ENCODE results near the gene PLK3.
A peak's percentile ranks its signal among the peaks of the same experiment; 100 is the strongest.
"Not testable (repeated sequence)": the region's sequence is repeated elsewhere in the genome, so short reads cannot be mapped to it uniquely, and the experiment has no call there.

PLK3 gene

GRCh38 chr1:44829506-44830384 is 29.6 kb downstream of the PLK3 start:
- no peak for DNase-seq

DNA sequence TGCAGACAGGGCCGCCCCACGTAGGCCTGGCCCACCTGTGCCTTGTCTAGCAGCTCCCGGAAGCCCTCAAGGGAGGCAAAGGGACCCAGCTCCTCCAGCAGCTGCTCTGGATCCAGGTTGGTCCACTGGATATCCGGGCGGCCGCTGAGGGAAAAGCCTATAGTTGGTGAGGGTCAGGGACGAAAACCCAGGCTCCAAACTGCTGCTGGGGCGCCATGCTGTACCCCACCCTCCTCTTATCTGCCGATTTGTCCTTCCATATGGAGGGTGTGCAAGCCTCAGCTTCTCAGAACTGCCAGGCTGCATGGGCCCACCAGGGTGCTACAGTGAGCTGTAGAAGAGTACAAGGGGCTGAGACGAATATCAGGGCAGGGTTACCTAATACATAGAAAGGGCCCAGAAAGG is 30.7 kb downstream of the PLK3 start:
- no peak for DNase-seq

DNA sequence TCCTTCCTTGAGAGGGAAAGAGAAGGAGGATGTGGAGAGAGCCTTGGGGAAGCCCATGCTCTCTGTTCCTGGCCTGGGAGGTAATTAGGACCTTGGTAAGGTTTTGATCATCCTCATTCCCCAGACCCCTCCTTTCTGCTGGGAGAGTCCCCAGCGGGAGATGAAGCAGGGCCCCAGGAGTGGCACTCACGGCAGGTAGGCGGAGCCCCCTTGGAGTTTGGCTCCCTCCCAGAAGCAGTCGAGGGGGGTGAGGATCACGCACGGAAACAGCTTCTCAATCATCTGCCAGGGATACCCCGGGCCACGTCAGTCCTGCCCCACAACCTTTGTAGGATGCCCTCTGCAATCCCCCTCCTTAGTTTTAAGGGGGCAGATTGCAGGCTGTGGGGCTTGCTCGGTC is 31.3 kb downstream of the PLK3 start:
- DNase-seq, result no peak

DNA sequence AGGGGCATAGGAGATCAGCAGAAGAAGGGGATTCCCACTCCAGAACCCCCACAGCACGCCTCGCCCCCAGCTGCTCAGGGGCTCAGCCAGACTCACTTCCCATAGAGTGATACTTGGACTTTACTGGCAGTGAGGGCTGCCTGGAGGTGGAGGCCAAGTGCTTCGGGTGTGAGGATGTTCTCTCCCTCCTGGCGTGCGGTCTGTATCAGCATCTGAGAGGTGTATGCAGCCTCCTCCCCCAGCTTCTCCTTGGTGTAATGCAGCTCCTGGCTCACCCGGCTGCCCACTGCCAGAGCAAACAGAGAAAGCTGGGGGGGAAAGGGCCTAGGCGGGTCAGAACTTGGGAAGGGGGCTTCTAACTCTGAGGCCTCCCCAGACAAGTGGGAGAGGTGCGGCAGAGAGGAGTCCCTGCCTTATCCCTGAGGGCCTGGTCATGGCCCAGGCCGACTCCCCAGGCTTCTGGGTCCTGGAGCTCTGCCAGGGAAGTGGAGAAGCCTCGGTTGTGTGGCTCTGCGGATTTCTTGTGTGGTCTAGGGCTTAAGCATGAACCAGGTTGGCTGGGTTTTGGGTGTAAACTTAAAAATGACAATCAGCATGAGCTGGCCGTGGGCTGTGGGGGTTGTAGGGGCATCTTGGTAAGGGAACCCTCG is 32.0 kb downstream of the PLK3 start:
- DNase-seq, result no peak

DNA sequence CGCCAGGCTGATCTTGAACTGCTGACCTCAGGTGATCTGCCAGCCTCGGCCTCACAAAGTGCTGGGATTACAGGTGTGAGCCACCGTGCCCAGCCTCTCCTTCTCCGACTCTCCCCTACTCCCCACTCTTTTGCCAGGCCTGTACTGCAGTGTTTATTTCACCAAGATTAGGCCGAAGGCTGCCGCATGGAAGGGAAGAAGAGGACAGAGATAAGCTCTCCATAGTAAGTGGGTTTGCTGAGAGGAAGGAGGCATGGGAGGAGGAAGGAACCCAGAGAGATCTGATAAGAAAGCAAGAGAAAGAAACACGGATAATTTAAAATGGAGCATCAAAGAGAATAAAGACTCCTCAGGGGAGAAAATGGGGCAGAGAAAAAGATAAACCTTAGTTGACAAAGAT is 34.2 kb downstream of the PLK3 start:
- DNase-seq, result no peak

GRCh38 chr1:44835738-44836675 is 35.8 kb downstream of the PLK3 start:
- DNase-seq, result peak; percentile 50 to 74

DNA sequence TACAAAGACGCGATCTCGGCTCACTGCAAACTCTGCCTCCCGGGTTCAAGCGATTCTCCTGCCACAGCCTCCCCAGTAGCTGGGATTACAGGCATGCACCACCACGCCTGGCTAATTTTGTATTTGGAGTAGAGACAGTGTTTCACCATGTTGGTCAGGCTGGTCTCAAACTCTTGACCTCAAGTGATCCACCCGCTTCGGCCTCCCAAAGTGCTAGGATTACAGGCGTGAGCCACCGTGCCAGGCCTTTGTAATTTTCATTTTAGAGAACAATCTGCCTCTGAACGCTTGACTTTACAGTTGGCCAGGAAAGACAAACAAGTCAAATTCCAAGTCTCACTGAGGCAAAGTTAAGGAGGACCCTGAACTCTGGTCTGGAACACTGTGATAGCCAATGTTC is 38.1 kb downstream of the PLK3 start:
- DNase-seq, result not testable (repeated sequence)

DNA sequence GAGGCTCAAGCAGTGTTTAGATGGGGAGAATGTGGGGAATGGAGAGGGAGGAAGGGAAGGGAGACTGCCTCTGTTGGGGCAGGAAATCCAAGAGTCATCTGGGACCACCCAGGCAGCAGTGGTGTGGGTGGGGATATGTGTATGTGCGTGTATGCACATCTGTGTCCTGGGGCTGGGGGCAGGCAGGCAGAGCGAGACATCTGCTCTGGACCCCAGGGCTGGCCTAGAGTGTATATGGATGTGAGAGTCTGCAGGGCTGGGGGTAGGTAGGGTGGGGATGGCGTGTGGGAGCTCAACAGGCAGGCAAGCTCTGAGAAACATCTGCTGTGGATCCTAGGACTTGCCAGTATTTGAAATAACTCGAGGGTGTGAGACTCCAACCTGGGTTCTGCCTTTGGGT is 39.4 kb downstream of the PLK3 start:
- DNase-seq, result no peak

- no peak for DNase-seq
These were observed 42.3 kb downstream of the PLK3 start for GRCh38 chr1:44842486-44842861.

- DNase-seq, result peak; percentile 48 to 76
These were observed 42.9 kb downstream of the PLK3 start, which contains the start of gene PTCH2 for GRCh38 chr1:44842862-44843655. PTCH2 (minus strand) TSS chr1:44843253; CDS start chr1:44842932, 321 bp downstream.

GRCh38 chr1:44846985-44847384 is 46.8 kb downstream of the PLK3 start:
- no peak for DNase-seq

DNA sequence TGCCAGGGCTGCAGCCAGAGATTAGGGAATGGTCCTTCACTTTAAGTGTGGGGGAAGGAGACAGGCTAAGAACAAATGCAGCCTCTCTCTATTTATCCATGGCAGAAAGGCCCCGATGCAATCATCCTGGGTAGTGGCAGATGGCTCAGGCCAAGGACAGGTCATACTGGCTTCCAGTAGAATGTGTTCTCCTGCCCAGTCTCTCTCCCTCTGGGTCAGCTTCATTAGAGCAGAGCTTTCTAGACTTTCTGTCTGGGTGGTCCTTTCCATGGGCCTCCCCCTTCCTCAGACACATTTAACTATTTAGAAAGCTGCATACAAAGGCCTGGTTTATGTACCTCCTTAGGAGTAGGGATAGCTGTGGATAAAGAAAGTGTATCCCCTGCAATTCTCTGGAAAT is 47.7 kb downstream of the PLK3 start:
- DNase-seq, result no peak

DNA sequence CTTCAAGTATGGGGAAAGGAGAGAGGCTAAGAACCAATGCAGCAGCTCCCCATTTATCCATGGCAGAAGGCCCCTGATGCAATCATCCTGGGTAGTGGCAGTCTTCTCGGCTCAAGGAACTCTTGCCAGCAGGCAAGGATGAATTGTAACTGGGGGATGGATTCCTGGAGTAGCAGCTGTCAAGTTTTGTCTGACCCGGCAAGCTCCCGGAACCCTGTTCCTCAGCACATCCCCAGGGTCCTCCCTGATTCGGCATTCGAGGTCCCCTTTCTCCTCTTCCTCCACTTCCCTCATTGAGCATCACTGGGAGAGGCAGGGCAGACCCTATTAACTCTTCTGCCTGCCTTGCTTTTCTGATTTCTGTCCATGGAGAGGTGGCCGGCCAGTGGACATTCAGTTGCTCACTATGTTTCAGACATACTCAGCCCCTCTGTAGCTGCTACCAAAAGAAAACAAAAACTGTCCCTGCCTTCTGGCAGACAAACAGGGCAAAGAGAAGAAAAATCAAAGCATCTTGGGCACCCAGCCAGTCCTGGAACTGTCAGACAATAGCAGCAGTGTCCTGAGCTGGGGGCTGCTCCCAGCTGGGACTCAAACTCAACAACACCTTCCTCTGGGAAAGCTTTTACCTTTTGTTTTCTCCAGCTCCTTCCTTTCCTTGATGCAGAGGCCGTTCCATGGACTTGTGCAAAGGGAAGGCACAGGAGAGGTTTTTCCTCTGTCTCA is 48.4 kb downstream of the PLK3 start:
- DNase-seq, result no peak

- DNase-seq, result no peak
These were observed 49.5 kb downstream of the PLK3 start for GRCh38 chr1:44849575-44850132.

DNA sequence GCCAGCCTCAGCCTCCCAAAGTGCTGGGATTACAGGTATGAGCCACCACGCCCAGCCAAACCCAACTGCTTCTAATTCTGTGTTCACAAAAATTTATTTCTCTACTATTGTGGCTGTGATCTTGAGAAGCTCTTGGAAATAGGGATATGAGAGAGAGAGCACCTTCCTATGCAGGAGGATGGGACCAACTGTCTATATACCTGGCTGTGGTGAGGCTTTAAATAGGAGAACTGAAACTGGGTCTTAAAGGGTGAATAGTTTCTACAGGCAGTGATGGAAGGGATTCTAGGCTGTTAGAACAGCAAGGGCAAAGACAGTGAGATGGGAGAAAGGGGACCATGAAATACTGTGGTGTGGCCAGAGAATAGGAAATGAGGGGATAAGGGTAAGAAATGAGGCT is 51.1 kb downstream of the PLK3 start:
- DNase-seq, result no peak

GRCh38 chr1:44853201-44853600 is 53.0 kb downstream of the PLK3 start:
- no peak for DNase-seq

- DNase-seq, result no peak
These were observed 54.8 kb downstream of the PLK3 start for GRCh38 chr1:44854970-44855369.

Data from SHP77 (cell line).